ENCODE results near the gene PCSK2.

Gene PCSK2

GRCh38 chr20:17226410-17227218 lies at the start of gene PCSK2:
Gene PCSK2, plus strand, starts transcription at chr20:17227040. Its CDS starts 266 bp downstream, at chr20:17227306.
- TF ChIP-seq CTCF (IDR thresholded peaks at IDR 0.05; ENCODE audit: extremely low read depth, missing control alignments): no peak
- peak; percentile 18 for DNase-seq (ENCODE audit: low spot score)

- no peak for DNase-seq (ENCODE audit: low spot score)
These were observed 49.5 kb upstream of the PCSK2 start for GRCh38 chr20:17177341-17177740.

GRCh38 chr20:17179840-17180239 lies 47.0 kb upstream of the PCSK2 start:
- DNase-seq (ENCODE audit: low spot score): no peak
- no peak for TF ChIP-seq CTCF (IDR thresholded peaks at IDR 0.05; ENCODE audit: extremely low read depth, missing control alignments)

More at GRCh38 chr20:17177341-17177740, 49.5 kb upstream of the PCSK2 start:
- TF ChIP-seq CTCF (IDR thresholded peaks at IDR 0.05; ENCODE audit: extremely low read depth, missing control alignments): no peak

- TF ChIP-seq CTCF (IDR thresholded peaks at IDR 0.05; ENCODE audit: extremely low read depth, missing control alignments): no peak
- DNase-seq (ENCODE audit: low spot score): no peak
These were observed 36.7 kb upstream of the PCSK2 start for GRCh38 chr20:17189976-17190695.

- no peak for TF ChIP-seq CTCF (IDR thresholded peaks at IDR 0.05; ENCODE audit: extremely low read depth, missing control alignments)
- DNase-seq (ENCODE audit: low spot score): no peak
These were observed 29.8 kb upstream of the PCSK2 start for GRCh38 chr20:17197041-17197440.

- DNase-seq (ENCODE audit: low spot score): no peak
- TF ChIP-seq CTCF (IDR thresholded peaks at IDR 0.05; ENCODE audit: extremely low read depth, missing control alignments): no peak
These were observed 24.8 kb upstream of the PCSK2 start for GRCh38 chr20:17202030-17202429.

GRCh38 chr20:17202673-17203072 lies 24.2 kb upstream of the PCSK2 start:
- DNase-seq (ENCODE audit: low spot score): no peak
- TF ChIP-seq CTCF (IDR thresholded peaks at IDR 0.05; ENCODE audit: extremely low read depth, missing control alignments): no peak

Measured in GM20000 (cell line).